Sigmoid colon (tissue), 4 donors: Measurements from ENCODE around the gene IL17D.

Experiments
- CTCF ChIP-seq, 4 experiments: fragments of 450-650 bp in 3 of 4; fragments of 200-600 bp in 1 of 4; IDR thresholded peaks; one replicate each; pipeline ENCODE4 v1.5.1; 2016 to 2019; ENCODE audit warnings: antibody characterized with exemption in 4 of 4, mild to moderate bottlenecking in 3 of 4, moderate library complexity in 2 of 4
- EP300 ChIP-seq, 4 donors: sonication (generic); formaldehyde crosslinking; IDR thresholded peaks; one replicate each; pipeline ENCODE4 v1.6.1; 2017; ENCODE audit warnings: antibody characterized with exemption in 4 of 4
- POLR2A ChIP-seq, 2 donors: fragments of 450-650 bp; IDR thresholded peaks; one replicate each; pipeline ENCODE4 v1.6.1; 2016; ENCODE audit warnings: antibody characterized with exemption in 2 of 2, mild to moderate bottlenecking in 2 of 2, moderate library complexity in 2 of 2
- POLR2AphosphoS5 ChIP-seq, 4 donors: sonication (generic); formaldehyde crosslinking; IDR thresholded peaks; one replicate each; pipeline ENCODE4 v1.6.1; 2017; ENCODE audit warnings: antibody characterized with exemption in 4 of 4

GRCh38 chr13:20699715-20700114, 3.8 kb upstream of the IL17D start:
- TF ChIP-seq CTCF (IDR thresholded peaks at IDR 0.05) (no peak), POLR2AphosphoS5 (IDR thresholded peaks at IDR 0.05) (no peak), POLR2A (IDR thresholded peaks at IDR 0.05) (no peak), EP300 (IDR thresholded peaks at IDR 0.05) (no peak)
